ENCODE measurements around the gene GAS6.

Gene GAS6

DNA sequence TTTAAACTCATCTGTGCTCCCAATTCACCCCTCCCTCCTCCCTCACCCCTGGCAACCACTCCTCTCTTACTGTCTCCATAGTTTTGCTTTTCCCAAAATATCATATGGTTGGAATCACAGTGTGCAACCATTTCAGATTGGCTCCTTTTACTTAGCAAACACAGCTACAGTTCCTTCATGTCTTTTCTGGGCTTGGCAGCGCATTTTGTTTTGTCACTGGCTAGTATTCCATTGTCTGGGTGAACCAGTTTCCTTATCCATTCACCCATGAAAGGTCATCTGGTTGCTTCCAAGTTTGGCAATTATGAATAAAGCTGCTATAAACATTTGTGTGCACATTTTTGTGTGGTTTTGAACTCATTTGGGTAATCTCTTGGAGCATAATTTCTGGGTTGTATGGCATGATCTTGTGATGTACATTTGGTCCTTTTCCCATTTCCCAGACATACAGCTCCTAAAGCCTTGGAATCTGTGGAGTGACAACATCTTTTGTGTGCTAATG lies 23.9 kb upstream of the GAS6 start:
- no peak for DNase-seq (ENCODE audit: low spot score)

DNA sequence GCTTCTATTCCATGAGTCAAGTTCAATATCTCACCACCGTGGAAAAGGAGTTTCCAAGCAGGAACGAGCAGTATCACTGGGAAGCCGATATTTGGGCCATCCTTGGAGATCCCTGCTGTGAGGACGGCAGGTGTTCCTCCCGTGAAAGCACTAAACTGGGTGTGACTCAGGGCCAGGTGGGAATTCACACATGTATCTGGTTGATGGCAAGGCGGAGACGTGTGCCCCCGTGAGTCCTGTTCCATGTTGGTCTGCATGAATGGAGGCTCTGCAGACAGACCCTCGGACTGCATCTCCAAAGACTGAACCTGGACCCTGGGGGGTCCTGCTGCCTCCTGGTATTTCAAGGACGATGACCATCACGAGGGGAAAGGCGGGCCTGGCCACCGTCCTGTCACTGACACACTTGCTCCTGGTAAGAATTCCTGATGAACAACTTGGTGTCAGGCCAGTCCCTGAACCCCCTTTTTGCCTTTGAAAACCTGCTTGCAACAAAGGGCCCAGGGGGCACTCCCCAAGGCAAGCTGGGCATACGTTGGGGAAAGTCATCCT lies 22.8 kb upstream of the GAS6 start:
- no peak for DNase-seq (ENCODE audit: low spot score)

DNA sequence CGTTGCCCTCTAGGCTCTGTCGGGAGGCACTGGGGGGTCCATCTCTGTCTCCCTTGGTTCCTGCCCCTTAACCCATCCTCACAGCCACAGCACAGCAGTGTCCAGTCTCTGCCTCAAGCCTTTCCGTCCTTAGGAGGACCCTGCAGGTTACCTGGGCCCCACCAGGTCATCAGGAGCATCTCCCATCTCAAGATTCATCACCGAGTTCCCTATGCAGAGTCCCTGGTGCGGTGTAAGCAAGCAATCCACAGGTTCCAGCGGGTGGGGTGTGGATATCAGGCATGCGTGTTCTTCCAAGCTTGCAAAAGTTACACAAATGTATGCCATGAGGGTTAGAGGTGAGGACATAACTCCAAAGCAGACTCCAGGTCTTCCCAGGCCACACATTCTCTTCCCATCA lies 20.9 kb upstream of the GAS6 start:
- no peak for DNase-seq (ENCODE audit: low spot score)

DNA sequence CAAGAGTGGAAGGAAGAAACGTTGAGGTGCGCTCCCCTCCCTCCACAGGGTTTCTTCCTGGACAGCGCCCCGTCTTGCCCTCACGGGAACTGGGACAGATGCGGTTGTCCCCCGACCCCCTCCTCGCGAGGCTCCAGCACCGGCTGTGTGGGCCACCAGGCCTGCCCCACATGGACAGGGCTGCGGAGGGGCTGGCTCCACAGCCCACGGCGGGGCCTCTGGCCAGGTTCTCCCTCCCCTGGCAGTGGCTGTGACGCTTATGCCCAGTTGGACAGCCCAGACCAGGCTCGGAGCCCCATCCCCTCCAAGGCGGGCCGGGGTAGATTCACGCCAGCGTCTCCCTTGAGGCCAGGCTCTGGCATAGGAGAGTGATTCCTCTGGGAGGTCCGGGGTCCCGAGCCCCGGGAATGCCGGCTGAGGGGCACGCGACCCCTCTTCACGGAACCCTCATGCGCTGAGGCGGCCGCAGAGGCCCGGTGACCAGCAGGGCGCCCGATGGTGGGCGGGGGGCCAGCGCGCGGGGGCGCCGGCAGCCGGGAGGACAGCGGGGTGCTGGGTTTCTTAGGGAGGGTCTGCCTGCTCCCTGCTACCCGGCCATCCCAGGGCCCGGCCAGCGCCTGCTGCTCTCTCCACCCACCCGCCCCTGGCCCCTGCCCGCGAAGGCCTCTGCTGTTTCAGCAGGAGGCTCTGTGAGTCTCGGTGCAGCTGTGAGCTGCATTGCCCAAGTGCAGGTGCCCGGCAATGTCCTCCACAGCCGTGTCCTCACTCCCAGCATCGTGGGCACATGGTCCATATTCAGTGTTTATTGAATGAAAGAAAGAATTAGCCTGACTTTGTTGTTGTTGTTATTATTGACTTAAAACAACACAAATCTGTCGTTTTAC lies 20.3 kb upstream of the GAS6 start:
- DNase-seq (ENCODE audit: low spot score) = no peak

GRCh38 chr13:113883314-113883811 lies 19.5 kb upstream of the GAS6 start:
- DNase-seq (ENCODE audit: low spot score) = no peak

DNA sequence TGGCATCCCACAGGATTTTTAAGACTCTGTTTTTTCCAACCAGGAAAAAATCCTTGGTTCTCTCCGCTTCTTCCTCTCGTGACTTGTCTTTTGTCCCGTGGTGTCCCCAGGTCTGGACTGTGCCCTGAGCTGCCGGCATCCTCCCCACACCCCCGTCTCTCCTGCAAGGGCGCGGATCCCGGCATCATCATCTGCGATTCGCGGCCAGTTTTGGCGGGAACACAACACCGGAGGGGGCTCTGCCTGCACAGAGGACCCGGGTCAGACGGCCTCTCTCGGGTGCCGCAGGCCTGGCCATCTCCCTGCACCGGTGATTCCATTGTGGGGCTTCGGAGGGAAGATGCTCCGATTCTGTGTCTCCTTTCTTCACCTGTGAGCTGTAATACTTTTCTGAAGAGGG lies 18.8 kb upstream of the GAS6 start:
- DNase-seq (ENCODE audit: low spot score) = no peak

- no peak for DNase-seq (ENCODE audit: low spot score)
Observed at GRCh38 chr13:113882267-113882630, 18.4 kb upstream of the GAS6 start.

DNA sequence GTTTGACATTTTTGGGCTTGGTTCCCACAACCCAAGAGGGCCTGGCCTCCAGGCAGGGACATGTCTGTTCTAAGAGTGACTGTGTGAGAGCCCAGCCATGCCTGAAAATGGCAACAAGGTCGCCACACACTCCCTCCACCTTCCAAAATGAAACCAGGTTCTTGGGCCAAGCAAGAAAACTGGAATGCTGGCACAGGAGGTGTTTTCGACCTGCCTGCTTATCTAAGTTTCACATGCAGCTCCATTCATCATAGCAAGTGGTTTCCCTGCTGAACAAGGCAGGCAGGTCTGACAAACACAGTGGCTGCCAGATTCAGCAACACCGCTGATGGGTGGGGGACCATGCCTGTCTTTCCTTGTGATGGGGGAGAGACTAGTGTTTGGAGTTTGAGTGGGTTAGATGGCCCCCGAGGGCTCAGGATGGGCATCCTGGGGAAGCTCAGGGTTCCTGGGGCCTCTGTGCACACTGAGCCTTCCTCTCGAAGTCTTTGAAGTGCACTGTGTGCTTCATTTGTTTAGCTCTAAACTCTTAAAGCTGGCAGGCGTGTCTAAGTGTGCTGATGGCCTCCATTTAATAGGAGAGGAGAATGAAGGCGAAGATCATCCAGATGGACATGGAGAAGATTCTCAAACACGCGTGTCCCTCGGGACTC lies 17.9 kb upstream of the GAS6 start:
- no peak for DNase-seq (ENCODE audit: low spot score)

DNA sequence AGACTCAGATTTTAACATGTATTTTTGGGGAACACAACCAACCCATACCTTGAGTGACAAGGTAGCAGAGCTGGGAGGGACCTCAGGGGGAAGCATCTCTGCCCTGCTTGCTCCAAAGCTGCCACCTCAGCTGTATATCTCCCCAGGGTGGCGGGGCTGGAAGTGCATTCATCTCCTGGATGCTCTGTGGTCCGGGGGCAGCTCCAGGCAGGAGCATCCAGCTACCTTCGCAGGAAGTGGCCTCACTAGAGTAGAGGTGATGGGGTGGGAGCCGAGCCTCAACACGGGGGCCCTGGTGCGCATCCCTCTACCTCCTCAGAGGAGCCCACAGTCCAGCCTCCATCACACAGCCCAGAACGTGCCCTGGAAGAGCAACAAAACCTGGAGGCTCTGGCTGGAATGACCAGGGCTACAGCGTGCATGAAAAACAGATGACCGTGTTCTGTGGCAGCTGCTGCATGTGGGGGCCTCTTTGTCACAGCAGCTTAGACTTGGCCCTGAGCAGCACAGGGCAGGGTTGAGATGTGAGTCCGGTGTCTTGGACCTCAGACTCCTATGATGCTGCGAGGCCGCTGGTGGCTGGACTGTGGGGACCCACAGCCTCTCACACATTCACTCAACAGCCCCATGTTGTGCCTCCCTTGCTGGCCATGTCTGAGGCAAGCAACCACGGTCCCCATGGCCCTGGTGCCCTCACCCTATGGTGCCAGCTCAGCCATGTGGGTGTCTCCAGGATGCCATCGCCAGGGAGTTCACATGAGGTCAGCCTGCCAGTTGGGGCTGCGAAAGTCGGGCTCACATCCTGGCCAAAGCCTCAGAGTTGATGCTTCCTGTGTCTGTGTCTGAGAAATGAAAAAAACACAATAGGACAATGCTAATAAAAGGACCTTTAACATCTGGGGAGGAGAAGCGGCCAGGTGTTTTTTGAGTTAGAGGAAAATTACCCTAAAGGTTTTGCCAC lies 17.1 kb upstream of the GAS6 start:
- DNase-seq (ENCODE audit: low spot score) = no peak

- DNase-seq (ENCODE audit: low spot score) = no peak
Observed at GRCh38 chr13:113879494-113880360, 15.9 kb upstream of the GAS6 start.

GRCh38 chr13:113879017-113879416 lies 15.1 kb upstream of the GAS6 start:
- DNase-seq (ENCODE audit: low spot score) = no peak

DNA sequence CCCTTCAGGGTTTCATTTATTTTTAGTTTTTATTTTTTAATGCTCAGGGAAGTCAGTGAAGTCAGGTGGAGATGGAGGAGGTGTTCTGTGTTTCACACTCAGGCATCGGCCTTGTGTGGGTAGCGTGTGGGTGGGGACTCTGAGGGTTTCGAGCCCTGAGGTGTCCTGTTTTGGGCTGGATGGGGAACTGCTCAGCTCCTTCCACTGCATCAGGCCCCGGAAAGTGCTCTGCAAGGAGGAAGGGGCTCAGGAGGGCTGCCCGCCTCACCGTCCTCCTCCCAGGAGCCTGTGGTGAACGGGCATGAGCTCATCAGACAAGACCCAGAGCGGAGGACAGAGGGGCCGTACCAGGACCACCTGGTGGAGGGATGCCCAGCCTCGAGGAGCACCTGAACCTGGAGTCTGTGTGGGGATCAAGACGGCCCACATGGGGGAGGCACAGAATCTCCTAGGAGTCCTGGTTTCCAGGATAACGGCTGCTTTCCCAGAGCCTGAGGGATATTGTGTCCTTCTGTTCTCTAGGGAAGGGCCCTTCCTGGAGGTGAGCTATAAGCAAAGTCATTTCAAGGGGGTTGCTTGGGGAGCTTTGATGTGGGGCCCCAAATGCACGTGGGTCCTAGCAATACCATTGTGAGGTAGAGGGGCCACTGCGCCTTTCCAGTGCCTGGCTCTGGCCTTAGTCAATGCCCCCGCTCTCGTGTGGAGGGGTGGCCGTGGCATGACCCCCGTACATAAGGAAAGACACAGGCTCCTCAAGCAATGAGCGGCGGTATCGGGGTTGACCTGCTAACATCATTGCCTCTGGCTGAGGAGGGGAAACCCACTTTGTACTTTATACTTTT lies 13.5 kb upstream of the GAS6 start:
- no peak for DNase-seq (ENCODE audit: low spot score)

DNA sequence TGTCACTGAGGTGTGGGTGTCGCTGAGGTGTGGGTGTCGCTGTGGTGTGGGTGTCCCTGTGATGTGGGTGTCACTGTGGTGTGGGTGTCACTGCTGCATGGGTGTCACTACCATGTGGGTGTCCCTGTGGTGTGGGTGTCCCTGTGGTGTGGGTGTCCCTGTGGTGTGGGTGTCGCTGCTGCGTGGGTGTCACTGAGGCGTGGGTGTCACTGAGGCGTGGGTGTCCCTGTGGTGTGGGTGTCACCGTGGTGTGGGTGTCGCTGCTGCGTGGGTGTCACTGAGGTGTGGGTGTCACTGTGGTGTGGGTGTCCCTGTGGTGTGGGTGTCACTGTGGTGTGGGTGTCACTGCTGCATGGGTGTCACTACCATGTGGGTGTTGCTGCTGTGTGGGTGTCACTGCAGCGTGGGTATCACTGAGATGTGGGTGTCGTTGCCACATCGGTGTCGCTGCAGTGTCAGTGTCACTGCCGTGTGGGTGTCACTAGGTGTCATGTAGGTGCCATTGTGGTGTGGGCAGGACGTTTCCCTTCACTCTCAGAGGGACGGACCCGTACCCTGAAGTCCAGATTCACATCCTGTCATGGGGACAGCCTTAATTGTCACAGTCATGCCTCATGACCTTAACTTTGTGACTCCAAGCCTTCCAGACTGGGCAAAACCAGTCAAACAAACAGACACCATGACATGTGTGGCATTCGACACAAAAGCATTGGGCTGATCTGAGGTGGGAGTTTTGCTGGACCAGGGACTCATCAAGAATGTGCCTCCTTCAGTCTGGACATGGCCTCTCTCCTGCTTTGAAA lies 12.7 kb upstream of the GAS6 start:
- DNase-seq (ENCODE audit: low spot score) = no peak

DNA sequence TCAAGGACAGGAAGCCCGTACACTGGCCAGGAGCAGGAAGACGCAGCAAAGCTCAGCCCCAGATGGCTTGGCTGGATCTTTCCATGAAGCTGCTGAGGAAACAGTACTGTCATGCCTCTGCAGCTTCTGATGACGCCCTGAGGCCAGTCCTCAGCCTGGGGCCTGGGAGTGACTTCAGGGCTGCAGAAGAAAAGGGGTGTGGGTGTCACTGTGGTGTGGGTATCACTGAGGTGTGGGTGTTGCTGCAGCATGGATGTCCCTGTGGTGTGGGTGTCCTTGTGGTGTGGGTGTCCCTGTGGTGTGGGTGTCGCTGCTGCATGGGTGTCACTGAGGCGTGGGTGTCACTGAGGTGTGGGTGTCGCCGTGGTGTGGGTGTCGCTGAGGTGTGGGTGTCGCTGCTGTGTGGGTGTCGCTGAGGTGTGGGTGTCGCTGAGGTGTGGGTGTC lies 12.0 kb upstream of the GAS6 start:
- DNase-seq (ENCODE audit: low spot score) = no peak

DNA sequence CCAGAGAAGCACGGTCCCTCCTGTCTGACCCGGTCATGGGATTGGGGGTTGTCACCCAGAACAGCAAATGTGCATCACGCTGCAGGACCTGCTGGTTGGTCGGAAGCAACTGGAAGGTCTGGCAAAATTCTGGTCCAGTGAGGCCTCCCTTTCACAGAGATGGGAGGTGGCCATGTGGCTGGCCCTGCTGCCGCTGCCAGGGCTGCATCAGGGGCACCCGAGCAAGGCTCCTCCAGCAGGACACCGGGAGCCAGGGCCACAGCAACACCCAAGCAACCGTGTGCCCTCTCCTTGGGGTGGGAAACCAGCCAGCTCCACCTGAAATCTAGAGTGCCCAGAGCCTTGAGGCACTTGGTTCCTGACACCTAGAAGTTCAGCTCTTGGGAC lies 11.5 kb upstream of the GAS6 start:
- DNase-seq (ENCODE audit: low spot score) = no peak

- peak; percentile 42 for DNase-seq (ENCODE audit: low spot score)
Observed at GRCh38 chr13:113874579-113875428, 10.9 kb upstream of the GAS6 start.

DNA sequence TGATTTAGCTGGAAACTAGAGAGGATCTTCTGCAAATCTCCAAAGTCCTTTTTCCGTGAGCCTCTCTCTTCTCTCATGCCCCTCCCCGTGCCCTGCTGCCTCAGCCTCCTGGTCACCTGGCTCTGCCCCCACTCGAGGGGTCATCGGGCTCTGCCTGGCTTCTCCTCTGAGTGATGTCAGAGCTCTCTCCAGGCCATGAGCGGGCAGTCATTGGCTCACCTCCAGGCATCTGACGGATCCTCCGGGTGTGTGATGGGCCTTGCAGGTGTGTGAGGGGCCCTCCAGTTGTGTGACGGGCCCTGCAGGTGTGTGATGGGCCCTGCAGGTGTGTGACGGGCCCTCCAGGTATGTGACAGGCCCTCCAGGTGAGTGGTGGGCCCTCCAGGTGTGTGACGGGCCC lies 10.3 kb upstream of the GAS6 start:
- DNase-seq (ENCODE audit: low spot score) = no peak

DNA sequence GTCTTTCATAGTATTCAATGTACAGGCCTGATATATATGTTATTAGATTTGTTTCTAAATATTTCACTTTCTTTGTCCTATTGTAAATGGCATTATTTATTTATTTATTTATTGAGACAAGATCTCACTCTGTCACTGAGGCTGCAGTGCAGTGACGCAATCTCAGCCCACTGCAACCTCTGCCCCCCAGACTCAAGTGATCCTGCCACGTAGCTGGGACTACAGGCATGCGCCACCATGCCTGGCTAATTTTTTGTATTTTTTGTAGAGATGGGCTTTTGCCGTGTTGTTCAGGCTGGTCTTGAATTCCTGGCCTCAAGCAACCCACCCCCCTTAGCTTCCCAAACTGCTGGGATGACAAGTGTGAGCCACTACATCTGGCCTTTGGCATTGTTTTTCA lies 5.4 kb upstream of the GAS6 start:
- DNase-seq (ENCODE audit: low spot score) = no peak

Measured in germinal center (tissue), 1 donor.